ENCODE measurements around the gene FNTB. TPM values are rescaled to one million over a fixed set of nuclear protein-coding genes. Genes with fewer than 3 reads are reported as not detected.

FNTB gene
- total and polyA plus RNA-seq, 2 of the 13 experiments (the other 11 are each of a cell fraction or from before 2014, with no cell fraction given): 23.6 to 28.5 TPM

DNA sequence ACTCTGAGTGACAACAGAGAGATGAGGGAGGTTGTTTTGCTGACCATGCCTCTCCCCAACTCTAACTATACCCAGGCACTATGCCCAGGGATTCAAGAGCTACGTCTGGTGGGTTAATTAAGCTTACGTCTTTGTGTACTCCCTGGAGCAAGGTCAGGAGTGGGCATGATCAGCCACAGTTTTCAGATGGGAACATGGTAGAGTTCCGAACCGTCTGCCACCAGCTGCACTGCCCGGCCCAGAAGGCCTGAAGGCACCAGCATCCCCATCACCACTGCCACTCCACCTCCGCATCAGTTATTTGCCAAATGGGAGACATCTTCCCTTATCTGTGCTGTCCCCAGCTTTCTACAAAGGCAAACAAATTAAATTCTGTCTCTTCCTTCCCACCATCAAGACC, 33.0 kb upstream of the FNTB start (continued):
- TF ChIP-seq, protein P1, sequence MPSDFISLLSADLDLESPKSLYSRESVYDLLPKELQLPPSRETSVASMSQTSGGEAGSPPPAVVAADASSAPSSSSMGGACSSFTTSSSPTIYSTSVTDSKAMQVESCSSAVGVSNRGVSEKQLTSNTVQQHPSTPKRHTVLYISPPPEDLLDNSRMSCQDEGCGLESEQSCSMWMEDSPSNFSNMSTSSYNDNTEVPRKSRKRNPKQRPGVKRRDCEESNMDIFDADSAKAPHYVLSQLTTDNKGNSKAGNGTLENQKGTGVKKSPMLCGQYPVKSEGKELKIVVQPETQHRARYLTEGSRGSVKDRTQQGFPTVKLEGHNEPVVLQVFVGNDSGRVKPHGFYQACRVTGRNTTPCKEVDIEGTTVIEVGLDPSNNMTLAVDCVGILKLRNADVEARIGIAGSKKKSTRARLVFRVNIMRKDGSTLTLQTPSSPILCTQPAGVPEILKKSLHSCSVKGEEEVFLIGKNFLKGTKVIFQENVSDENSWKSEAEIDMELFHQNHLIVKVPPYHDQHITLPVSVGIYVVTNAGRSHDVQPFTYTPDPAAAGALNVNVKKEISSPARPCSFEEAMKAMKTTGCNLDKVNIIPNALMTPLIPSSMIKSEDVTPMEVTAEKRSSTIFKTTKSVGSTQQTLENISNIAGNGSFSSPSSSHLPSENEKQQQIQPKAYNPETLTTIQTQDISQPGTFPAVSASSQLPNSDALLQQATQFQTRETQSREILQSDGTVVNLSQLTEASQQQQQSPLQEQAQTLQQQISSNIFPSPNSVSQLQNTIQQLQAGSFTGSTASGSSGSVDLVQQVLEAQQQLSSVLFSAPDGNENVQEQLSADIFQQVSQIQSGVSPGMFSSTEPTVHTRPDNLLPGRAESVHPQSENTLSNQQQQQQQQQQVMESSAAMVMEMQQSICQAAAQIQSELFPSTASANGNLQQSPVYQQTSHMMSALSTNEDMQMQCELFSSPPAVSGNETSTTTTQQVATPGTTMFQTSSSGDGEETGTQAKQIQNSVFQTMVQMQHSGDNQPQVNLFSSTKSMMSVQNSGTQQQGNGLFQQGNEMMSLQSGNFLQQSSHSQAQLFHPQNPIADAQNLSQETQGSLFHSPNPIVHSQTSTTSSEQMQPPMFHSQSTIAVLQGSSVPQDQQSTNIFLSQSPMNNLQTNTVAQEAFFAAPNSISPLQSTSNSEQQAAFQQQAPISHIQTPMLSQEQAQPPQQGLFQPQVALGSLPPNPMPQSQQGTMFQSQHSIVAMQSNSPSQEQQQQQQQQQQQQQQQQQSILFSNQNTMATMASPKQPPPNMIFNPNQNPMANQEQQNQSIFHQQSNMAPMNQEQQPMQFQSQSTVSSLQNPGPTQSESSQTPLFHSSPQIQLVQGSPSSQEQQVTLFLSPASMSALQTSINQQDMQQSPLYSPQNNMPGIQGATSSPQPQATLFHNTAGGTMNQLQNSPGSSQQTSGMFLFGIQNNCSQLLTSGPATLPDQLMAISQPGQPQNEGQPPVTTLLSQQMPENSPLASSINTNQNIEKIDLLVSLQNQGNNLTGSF (CRISPR knock-in tag; IDR thresholded peaks at IDR 0.05): no peak
- TF ChIP-seq, protein P2, sequence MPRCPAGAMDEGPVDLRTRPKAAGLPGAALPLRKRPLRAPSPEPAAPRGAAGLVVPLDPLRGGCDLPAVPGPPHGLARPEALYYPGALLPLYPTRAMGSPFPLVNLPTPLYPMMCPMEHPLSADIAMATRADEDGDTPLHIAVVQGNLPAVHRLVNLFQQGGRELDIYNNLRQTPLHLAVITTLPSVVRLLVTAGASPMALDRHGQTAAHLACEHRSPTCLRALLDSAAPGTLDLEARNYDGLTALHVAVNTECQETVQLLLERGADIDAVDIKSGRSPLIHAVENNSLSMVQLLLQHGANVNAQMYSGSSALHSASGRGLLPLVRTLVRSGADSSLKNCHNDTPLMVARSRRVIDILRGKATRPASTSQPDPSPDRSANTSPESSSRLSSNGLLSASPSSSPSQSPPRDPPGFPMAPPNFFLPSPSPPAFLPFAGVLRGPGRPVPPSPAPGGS (CRISPR knock-in tag; IDR thresholded peaks at IDR 0.05): no peak
- TF ChIP-seq SMARCE1 (IDR thresholded peaks at IDR 0.05; ENCODE audit: borderline replicate concordance): no peak
- TF ChIP-seq, protein P3, sequence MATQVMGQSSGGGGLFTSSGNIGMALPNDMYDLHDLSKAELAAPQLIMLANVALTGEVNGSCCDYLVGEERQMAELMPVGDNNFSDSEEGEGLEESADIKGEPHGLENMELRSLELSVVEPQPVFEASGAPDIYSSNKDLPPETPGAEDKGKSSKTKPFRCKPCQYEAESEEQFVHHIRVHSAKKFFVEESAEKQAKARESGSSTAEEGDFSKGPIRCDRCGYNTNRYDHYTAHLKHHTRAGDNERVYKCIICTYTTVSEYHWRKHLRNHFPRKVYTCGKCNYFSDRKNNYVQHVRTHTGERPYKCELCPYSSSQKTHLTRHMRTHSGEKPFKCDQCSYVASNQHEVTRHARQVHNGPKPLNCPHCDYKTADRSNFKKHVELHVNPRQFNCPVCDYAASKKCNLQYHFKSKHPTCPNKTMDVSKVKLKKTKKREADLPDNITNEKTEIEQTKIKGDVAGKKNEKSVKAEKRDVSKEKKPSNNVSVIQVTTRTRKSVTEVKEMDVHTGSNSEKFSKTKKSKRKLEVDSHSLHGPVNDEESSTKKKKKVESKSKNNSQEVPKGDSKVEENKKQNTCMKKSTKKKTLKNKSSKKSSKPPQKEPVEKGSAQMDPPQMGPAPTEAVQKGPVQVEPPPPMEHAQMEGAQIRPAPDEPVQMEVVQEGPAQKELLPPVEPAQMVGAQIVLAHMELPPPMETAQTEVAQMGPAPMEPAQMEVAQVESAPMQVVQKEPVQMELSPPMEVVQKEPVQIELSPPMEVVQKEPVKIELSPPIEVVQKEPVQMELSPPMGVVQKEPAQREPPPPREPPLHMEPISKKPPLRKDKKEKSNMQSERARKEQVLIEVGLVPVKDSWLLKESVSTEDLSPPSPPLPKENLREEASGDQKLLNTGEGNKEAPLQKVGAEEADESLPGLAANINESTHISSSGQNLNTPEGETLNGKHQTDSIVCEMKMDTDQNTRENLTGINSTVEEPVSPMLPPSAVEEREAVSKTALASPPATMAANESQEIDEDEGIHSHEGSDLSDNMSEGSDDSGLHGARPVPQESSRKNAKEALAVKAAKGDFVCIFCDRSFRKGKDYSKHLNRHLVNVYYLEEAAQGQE (IDR thresholded peaks at IDR 0.05; ENCODE audit: borderline replicate concordance in 1 of 2, low read depth in 1 of 2, low read length in 2 of 2): no peak
- TF ChIP-seq KDM4B (CRISPR knock-in tag; IDR thresholded peaks at IDR 0.05): no peak
- TF ChIP-seq NR3C1 (CRISPR knock-in tag; IDR thresholded peaks at IDR 0.05): no peak
- no peak for TF ChIP-seq FOSL1 (CRISPR knock-in tag; IDR thresholded peaks at IDR 0.05; ENCODE audit: borderline replicate concordance)
- TF ChIP-seq XRCC5 (optimal IDR thresholded peaks at IDR 0.05; ENCODE audit: low read length): no peak
- no peak for TF ChIP-seq ZNF674 (CRISPR knock-in tag; IDR thresholded peaks at IDR 0.05; ENCODE audit: low read depth)
- TF ChIP-seq ZNF772 (CRISPR knock-in tag; IDR thresholded peaks at IDR 0.05): no peak
- TF ChIP-seq PAF1 (CRISPR knock-in tag; IDR thresholded peaks at IDR 0.05): no peak
- no peak for TF ChIP-seq ZNF749 (CRISPR knock-in tag; IDR thresholded peaks at IDR 0.05; ENCODE audit: borderline replicate concordance)
- no peak for TF ChIP-seq FOXA1 (IDR thresholded peaks at IDR 0.05)
- no peak for TF ChIP-seq FOXA1 (CRISPR knock-in tag; IDR thresholded peaks at IDR 0.05)
